Activated naive CD4-positive, alpha-beta T cell treated with anti-CD3 and anti-CD28 coated beads, Interleukin-2, amount 50 U/mL, for 72 hours (primary cell): ENCODE measurements around the gene KCNH1. TPM values are rescaled to one million over a fixed set of nuclear protein-coding genes. Genes with fewer than 3 reads are reported as not detected.

Source experiments
- ATAC-seq, 2 donors: fragments of 150-1000 bp; cut with Tn5 transposase; 2 replicates each; pipeline ENCODE4 v1.10.0; 2021; ENCODE audit warnings: mild to moderate bottlenecking in 2 of 2, moderate library complexity in 2 of 2
- DNase-seq, 2 donors: peaks; one replicate each; pipeline ENCODE4 v3.0.0; 2021 to 2022; ENCODE audit warnings: low spot score in 2 of 2
- H3K27ac Mint-ChIP-seq, 2 donors: one replicate each; pipeline ENCODE4 v1.8.0; 2022; ENCODE audit warnings: mild to moderate bottlenecking in 2 of 2, mixed read lengths in 2 of 2
- H3K36me3 Mint-ChIP-seq, 2 donors: one replicate each; pipeline ENCODE4 v1.8.0; 2022; ENCODE audit warnings: mixed read lengths in 2 of 2
- H3K9me3 Mint-ChIP-seq, 2 donors: one replicate each; pipeline ENCODE4 v1.8.0; 2022; ENCODE audit warnings: mixed read lengths in 2 of 2
- total RNA-seq, 2 donors: library from RNA; stranded (reverse); gene quantifications; one replicate each; pipeline ENCODE4 v1.2.3, GENCODE V29; 2022

Gene KCNH1
- total RNA-seq, 2 donors from 2014 or later, result not detected

DNA sequence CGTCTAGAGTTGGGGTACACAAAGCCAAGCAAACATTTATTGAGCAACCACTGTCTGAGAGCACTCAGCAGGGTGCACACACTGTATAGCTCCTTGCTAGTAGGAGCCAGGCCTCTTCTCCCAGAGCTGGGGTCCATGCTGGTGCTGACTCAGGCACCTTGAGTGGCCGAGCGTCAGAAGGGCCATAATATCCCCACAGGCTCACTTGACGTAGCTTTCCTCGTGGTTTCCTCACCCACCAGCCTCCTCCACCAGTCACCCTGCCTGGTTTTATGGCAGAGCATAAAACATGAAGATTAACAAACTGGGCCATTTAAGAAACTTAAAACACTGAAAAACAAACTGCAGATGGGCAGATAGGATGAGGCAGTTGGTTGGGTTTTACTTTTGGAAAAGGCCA lies 443.7 kb downstream of the KCNH1 start:
- DNase-seq (no peak), ATAC-seq (no peak)
- H3K36me3 Mint-ChIP-seq, result no peaks in the 10 kb centered on the region
- H3K9me3 Mint-ChIP-seq, result no peaks in the 10 kb centered on the region
- H3K27ac Mint-ChIP-seq, result no peak overlapping the region

DNA sequence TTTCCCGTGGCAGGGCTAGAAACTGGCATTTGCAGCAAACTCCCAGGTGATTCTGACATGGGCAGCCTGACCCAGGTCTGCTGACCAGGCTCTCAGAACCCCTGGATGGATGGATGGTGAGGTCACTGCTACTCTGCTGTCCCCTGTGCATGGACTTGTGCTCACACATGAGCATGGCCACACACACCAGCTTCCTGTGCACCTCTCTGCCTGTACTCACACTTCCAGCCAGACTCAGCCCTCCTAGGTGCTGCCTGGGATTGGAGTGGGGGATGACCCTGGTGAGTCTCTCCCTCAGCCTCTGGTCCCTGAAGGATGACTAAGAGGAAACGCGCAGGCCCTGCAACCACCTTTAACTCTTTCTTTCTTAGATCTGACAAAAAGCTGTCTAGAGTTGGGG lies 444.1 kb downstream of the KCNH1 start:
- Mint-ChIP-seq H3K27ac (no peak overlapping the region), H3K36me3 (no peaks in the 10 kb centered on the region), H3K9me3 (no peaks in the 10 kb centered on the region)
- ATAC-seq, result no peak
- DNase-seq, result no peak

DNA sequence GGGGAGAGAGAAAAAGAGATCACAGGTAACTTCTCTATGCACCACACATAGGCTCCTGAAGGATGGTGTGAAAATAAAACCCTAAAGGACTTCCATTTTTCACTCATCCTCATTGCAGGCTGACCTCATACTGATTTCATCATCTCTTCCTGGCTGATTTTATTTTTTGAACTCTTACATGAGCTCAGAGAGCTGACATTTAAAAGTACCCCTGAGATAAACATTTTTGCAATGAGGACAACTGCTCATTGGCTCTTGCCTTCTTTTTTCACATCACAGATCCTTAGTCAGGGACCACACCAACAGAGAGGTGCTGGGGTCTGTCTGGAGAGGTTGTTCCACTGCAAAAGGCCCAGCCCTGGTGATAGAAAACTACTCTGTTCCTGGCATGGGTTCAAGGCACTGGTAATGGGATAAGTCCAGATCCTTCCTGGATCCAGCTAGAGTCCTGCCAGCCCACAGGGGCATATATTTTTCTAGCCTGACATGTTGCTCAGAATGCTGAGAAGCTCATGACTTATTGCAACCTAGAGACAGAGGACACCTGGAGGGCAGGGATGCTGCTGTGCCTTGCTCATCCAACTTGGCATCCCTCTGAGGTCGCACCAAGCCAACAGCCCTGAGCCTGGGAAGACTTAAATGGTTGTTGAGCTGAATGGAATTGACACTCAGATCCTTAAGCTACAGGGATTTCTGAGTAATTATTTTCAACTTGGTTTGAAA lies 445.3 kb downstream of the KCNH1 start:
- ATAC-seq (peak; percentile 35 to 58), DNase-seq (no peak)
- H3K27ac Mint-ChIP-seq, result peak overlapping the region in 1 of 2 donors; percentile 50
- H3K36me3 Mint-ChIP-seq, result no peaks in the 10 kb centered on the region
- no peaks in the 10 kb centered on the region for H3K9me3 Mint-ChIP-seq

DNA sequence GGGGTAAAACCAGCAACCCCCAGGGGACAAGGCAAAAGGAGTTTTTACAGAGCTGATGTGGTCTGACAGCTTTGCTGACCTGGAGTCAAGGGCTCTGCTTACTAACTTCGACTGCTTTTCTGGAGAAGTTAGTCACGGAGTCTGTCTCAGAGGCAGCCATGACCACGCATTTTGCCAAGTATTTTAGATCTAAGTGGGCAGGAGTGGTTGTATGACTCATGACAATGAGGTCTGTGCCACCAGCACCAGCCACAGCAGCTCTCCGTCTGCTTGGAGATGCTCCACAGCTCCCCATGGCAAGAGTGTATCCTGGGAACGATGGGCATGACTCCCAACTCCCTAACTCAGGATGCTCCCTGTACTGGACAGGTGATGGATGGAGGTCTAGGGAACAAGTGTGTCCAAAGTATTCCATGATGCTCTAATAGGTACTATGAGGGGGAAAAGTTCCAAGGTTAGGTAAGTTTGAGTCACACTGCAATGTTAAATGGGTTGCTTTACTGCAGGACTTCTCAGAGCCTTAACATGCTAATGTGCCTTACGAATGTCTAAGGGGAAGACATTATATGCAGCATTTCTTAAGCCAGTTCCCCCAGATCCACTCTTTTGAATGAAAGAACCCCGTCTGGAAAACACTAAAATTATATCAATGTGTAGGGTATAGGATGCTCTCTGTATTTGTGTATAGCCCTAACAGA lies 446.2 kb downstream of the KCNH1 start:
- no peaks in the 10 kb centered on the region for H3K9me3 Mint-ChIP-seq
- H3K27ac Mint-ChIP-seq, result no peak overlapping the region
- no peaks in the 10 kb centered on the region for H3K36me3 Mint-ChIP-seq
- ATAC-seq (peak in 1 of 2 donors; percentile 20), DNase-seq (no peak)

DNA sequence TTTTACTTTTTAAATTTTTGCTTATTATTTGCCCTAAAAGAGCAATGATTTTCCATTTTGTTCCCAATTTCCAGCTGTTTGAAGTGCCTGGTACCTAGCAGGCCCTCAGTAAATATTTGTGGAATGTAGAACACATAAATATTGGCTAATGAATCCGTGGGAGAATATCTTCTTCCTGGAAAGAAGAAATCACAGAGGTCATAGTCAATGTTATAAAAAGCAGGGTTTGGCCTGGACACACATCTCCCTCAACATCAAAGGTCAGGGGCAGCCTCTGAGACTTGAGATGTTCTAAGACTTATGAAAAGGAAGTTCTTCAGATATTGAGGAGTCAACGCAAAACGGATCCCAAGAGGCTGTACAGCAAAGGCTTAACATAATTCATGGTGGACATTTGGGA lies 447.1 kb downstream of the KCNH1 start:
- Mint-ChIP-seq H3K27ac (no peak overlapping the region), H3K36me3 (no peaks in the 10 kb centered on the region), H3K9me3 (no peaks in the 10 kb centered on the region)
- ATAC-seq (no peak), DNase-seq (no peak)

DNA sequence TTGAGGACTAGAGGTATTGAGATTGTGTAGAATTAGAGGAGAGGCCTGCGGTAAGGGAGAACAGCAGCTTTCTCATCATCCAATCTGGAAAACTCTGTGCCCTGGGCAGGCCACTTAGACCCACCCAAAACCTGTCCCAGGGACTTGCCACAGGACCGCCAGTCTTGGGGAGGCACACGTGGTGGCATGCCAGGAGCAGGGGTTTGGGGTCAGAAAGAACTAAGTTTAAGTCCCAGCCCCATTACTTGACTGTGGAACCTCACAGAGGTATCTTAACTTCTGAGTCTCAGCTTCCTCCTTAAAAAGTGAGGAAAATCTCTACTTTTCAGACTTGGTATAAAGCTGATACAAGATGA lies 448.7 kb downstream of the KCNH1 start:
- no peak for ATAC-seq
- DNase-seq, result no peak
- Mint-ChIP-seq H3K27ac (no peak overlapping the region), H3K36me3 (no peaks in the 10 kb centered on the region), H3K9me3 (no peaks in the 10 kb centered on the region)

DNA sequence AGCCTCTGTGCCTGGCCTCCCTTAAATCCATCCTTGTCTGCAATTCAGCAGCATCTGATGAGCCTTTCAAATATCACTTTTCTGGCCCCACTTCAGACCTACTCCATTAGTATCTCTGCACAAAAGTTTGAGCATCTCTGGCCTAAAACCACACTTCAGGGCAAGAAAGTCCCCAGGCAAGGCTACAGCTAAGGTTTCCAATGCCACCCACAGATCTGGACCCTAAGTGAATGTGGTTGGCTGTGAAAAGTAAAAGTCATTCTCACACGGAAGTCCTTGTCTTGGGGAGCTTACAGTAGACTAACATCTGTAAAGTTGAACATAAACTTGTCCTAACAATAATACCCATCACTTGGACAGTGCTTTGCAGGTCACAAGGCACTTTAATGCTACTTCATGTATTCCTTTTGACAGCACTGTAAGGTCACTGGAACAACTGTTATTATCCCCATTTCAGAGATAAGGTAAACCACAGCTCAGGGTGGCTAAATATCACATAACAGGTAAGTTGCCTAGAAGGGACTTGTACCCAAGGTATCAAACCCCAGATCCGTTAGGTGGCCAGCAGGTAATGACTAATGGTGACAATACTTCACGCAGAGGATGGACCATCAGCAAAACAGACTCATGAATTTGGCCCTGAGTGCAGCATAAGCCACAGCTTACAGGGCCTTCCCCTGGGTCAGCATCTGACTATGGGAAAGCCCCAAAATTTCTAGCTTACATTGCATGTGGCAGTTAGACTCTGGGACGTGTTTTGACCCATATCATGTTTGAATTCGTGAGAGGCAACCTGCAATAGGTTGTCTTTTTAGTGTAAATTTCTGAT lies 449.3 kb downstream of the KCNH1 start:
- no peak for DNase-seq
- Mint-ChIP-seq H3K36me3 (no peaks in the 10 kb centered on the region), H3K27ac (no peak overlapping the region), H3K9me3 (no peaks in the 10 kb centered on the region)
- peak in 1 of 2 donors; percentile 74 for ATAC-seq

DNA sequence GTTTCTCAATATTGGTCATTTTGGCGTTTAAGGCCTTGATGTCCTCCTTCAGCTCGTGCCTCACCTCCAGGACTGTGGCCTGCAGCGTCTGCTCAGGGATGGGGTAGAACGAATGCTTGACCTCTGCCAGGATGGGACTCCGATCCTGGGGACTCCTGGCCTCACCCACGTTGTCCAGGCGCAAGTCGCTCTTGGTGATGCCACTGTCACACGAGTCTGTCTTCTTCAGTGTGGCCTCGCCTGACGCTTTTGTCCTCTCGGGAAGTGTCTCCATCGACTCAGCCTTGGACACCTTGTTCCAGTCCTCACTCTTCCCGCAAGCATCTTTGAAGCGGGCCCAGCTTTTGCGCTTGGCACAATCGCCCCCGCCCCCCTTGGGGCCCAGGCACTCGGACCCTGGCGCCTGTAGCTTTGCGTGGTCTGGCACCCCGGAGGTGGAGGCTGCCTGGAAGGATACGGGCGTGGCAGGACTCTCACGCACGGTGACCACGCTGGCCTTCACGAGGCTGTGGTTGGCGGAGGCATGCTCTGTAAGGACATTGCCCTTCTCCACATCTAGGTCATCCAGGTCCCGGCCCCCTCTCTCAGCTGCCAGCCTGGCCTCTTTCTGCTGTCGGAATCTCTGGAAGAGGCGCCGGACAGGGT lies 450.4 kb downstream of the KCNH1 start:
- ATAC-seq, result no peak

DNA sequence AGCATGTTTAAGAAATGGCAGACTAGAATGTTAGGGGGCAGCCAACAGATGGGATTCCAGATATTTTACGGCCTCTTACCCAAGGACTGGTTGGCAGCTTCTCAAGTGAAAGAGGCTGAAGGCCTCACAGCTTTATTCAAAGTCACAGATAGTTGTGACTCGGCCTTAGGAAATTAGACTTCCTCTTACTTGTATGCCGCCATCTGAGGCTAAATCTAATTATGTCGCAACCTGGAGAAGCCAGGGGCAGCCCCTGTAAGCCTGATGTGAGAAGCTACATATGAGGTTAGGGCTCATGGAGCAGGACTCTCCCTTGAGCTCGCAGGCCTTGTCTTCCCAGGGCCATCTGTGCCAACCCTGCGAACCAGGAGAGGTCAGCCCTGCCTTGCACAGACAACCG lies 452.8 kb downstream of the KCNH1 start:
- DNase-seq, result no peak
- Mint-ChIP-seq H3K36me3 (no peaks in the 10 kb centered on the region), H3K9me3 (no peaks in the 10 kb centered on the region), H3K27ac (no peak overlapping the region)
- ATAC-seq, result no peak

More for the DNA sequence above, 450.4 kb downstream of the KCNH1 start:
- Mint-ChIP-seq H3K9me3 (no peaks in the 10 kb centered on the region), H3K36me3 (no peaks in the 10 kb centered on the region), H3K27ac (no peak overlapping the region)
- DNase-seq, result no peak

DNA sequence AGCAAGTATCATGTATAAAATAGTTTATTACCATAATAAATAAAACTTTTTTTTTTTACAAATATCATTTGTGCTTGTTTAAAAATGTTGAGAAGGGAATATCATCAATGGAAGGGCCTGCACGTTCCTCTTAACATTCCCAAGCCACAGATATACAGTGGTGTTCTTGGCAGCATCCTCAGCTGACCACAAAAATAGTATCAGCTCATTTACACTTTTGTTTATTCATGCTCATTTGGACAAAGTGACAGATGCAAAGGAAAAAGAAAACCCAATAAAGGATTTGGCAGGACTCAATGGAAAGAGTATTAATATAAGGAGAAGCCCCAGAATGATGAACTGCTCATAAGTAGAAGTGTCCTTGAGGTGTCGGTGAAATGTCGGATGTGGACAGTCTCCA lies 455.6 kb downstream of the KCNH1 start:
- no peak for ATAC-seq
- no peak for DNase-seq
- H3K9me3 Mint-ChIP-seq, result no peaks in the 10 kb centered on the region
- H3K36me3 Mint-ChIP-seq, result no peaks in the 10 kb centered on the region
- H3K27ac Mint-ChIP-seq, result no peak overlapping the region

DNA sequence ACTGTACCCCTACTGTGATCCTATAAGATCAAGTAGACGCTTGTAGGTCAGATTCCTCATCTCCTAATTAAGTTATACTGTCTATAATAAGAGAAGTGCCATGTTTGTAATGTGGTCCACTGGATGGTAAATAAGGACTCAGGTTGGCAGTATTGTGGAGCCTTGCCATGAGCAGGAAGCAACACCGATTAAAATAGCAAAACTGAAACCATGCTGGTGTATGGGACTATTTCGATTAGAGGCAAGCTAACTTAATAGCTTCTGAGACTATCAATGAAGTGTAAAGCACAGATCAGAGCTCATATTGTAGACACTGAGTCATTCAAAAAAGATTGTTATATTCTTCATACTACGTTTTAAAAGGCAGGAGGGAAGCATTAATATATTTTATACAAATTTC lies 456.4 kb downstream of the KCNH1 start:
- ATAC-seq (no peak), DNase-seq (no peak)
- H3K36me3 Mint-ChIP-seq, result no peaks in the 10 kb centered on the region
- H3K9me3 Mint-ChIP-seq, result no peaks in the 10 kb centered on the region
- H3K27ac Mint-ChIP-seq, result no peak overlapping the region

DNA sequence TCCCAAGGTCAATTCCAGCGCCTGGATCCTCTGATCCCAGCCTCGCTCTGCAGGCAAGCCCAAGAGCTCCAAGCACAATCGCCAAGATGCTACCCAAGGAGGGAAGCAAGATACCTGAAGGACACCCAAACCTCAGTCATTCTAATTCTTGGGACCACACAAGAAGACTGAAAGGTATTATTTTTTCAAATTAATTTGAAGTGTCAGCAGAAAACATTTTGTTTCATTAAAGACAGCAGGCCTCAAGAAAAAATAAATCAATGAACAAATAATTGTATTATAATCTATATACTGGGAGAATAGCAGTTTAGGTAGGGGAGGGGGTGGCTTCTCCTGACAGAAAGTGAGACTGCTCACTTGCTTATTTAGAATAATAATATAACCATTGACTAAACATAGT lies 457.4 kb downstream of the KCNH1 start:
- no peak for ATAC-seq
- H3K9me3 Mint-ChIP-seq, result no peaks in the 10 kb centered on the region
- no peak for DNase-seq
- no peaks in the 10 kb centered on the region for H3K36me3 Mint-ChIP-seq
- no peak overlapping the region for H3K27ac Mint-ChIP-seq

DNA sequence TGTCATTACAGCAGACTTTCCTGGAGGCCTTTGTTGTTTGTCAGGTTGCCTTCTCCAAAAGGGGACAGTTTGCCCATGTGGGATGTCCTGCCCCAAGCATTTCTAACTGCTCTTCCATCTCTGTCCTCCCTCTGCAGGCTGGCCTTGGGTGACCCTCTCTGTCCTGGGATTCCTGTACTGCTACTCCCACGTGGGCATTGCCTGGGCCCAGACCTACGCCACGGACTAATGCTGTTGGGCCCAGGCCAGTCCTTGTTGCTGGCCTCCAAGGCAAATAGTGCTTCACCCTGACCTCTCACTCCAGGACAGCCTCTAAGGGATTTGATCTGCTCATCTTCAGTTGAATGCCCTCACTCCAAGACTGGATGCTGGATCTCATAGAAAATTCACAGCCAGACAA lies 459.8 kb downstream of the KCNH1 start:
- no peak for DNase-seq
- ATAC-seq, result no peak
- H3K27ac Mint-ChIP-seq, result peak overlapping the region; percentile 15
- no peaks in the 10 kb centered on the region for H3K9me3 Mint-ChIP-seq
- H3K36me3 Mint-ChIP-seq, result no peaks in the 10 kb centered on the region

DNA sequence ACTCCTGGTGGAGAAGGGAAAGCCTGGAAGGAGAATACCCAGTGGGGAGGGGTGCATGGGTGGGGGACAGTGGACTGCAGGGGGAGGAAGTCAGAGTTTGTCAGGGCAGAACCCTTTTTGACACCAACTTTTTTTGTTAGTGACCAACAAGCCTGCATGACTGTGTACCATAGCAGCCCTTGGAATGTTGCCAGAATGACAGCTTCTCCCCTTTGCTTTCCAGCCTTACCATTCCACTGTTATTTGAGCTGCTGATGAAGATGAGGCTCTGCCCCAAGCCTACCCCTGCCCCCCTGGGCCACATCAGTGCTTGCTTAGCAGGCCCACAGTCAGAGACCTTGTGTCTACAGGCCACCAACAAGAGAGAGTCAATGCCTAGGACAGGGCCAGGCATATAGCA lies 464.0 kb downstream of the KCNH1 start:
- no peak for DNase-seq
- Mint-ChIP-seq H3K27ac (no peak overlapping the region), H3K9me3 (no peaks in the 10 kb centered on the region), H3K36me3 (no peaks in the 10 kb centered on the region)
- ATAC-seq, result no peak

DNA sequence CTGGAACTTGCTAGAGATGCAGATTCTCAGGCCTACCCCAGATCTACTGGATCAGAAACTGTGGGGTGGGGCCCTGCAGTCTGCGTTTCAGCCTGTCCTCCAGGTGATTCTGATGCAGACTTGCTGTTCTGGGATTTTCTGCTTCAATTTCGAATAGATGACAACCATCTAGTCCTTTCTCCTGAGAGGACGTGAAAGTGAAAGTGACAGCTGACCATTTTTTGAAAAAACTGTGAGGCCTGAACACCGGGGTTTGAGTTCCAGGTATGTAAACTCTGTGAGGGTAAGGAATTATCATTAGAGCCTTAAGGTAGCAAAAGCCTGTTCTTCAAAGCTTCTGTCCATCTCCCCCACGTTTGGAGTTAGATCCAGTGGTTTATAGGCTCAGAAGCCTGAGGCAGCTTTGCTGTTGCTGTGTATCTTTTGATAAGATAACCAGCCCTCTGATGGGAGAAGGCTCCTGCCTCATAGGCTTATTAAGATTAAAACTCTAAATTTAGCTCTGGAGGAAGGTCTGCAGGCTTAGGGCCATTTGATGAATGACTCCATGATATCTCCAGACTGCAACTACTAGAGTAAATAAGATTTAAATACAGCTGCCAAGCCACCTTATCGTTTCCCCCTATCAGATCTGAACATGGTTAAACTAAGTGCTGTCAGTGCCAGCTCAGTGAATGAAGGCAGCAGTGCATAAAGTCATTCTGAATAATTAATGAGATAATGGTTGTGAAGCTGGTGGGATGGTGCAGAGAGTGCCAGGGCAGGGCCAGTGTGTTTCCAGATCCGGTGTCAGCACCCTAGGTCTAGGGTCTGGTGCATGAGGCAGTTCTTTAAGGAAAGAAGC lies 470.0 kb downstream of the KCNH1 start:
- DNase-seq (no peak), ATAC-seq (no peak)
- H3K27ac Mint-ChIP-seq, result no peak overlapping the region
- H3K36me3 Mint-ChIP-seq, result no peaks in the 10 kb centered on the region
- peaks cover 0 to 4% of the 10 kb centered on the region in 2 donors for H3K9me3 Mint-ChIP-seq

DNA sequence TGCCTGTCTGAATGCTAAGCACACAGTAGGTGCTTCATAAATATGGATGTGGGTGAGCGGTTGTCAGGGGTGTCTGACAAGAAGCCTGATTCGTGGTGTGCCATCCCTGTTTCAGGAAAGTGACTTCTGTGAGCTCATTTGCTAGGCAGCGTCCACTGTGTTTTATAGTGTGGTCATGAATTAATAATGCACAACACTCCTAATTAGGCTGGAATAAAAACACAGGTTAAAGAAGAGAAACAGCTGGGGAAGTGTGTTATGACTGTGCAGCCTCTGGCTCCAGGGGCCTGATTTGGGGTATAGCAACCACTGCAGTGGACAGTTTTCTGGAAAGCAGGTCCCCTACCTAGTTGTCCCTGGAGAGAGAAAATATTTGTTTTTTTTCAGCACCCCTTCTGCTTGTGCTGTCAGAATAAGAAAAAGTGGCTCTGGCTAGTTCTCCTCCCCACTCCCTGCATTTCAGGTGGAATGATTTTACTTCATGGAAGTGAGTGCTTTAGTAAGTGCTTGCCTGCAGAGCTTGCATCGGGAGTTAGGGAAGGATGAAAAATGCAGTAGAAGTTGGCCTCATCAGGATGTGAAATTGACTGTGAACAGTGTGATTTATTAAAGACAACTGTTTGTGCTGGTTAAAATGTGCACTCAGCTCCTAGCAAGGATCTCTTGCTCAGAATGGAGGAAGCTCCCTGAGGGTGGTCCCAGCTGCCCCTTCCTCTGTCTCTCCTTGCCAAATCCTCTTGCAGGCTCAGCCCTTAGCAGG lies 471.5 kb downstream of the KCNH1 start:
- no peaks in the 10 kb centered on the region for H3K36me3 Mint-ChIP-seq
- no peak for DNase-seq
- ATAC-seq, result no peak
- no peak overlapping the region for H3K27ac Mint-ChIP-seq
- H3K9me3 Mint-ChIP-seq, result peaks cover 0 to 4% of the 10 kb centered on the region in 2 donors
